KMS-11 (cell line): Measurements from ENCODE around the gene ADAMTS9.

Source experiments
- H2AFZ ChIP-seq: fragments of 200-600 bp; sonication (generic); 2 replicates; pipeline ENCODE4 v1.6.1; 2016; ENCODE audit warnings: antibody characterized with exemption, mixed run types, low read depth
- H3K27ac ChIP-seq: fragments of 200-600 bp; sonication (generic); 2 replicates; pipeline ENCODE4 v1.6.1; 2016; ENCODE audit warnings: mild to moderate bottlenecking, mixed run types
- H3K27me3 ChIP-seq: fragments of 200-600 bp; sonication (generic); 2 replicates; pipeline ENCODE4 v1.6.1; 2017; ENCODE audit warnings: mild to moderate bottlenecking, low read depth, mixed run types, moderate library complexity; ENCODE audit not compliant: insufficient read depth
- H3K36me3 ChIP-seq: fragments of 200-600 bp; sonication (generic); 2 replicates; pipeline ENCODE4 v1.6.1; 2017; ENCODE audit warnings: mild to moderate bottlenecking, mixed run types; ENCODE audit not compliant: insufficient read depth
- H3K4me1 ChIP-seq: fragments of 200-600 bp; sonication (generic); 2 replicates; pipeline ENCODE4 v1.6.1; 2016; ENCODE audit warnings: mild to moderate bottlenecking, low read depth, mixed run types; ENCODE audit not compliant: poor library complexity, severe bottlenecking
- H3K4me2 ChIP-seq: fragments of 200-600 bp; sonication (generic); 2 replicates; pipeline ENCODE4 v1.7.0; 2016; ENCODE audit warnings: mild to moderate bottlenecking, mixed run types
- H3K4me3 ChIP-seq: fragments of 200-600 bp; sonication (generic); IDR thresholded peaks from 2 replicates; pipeline ENCODE4 v1.6.1; 2017; ENCODE audit warnings: low read depth, low read length, mixed read lengths; ENCODE audit not compliant: insufficient read depth
- H3K79me2 ChIP-seq: fragments of 200-600 bp; sonication (generic); 2 replicates; pipeline ENCODE4 v1.6.1; 2016; ENCODE audit warnings: low read depth, mixed run types; ENCODE audit not compliant: insufficient read depth
- H3K9ac ChIP-seq: fragments of 200-600 bp; sonication (generic); 2 replicates; pipeline ENCODE4 v1.6.1; 2016; ENCODE audit warnings: mild to moderate bottlenecking, mixed run types
- H4K20me1 ChIP-seq: fragments of 200-600 bp; sonication (generic); 2 replicates; pipeline ENCODE4 v1.6.1; 2016; ENCODE audit warnings: mild to moderate bottlenecking, mixed run types; ENCODE audit not compliant: insufficient read depth
- CTCF ChIP-seq: fragments of 200-600 bp; sonication (generic); conservative IDR thresholded peaks from 2 replicates; pipeline ENCODE4 v1.6.1; 2017; ENCODE audit warnings: low read depth, mild to moderate bottlenecking, antibody characterized with exemption, low read length, moderate library complexity, mixed read lengths

Gene ADAMTS9

DNA sequence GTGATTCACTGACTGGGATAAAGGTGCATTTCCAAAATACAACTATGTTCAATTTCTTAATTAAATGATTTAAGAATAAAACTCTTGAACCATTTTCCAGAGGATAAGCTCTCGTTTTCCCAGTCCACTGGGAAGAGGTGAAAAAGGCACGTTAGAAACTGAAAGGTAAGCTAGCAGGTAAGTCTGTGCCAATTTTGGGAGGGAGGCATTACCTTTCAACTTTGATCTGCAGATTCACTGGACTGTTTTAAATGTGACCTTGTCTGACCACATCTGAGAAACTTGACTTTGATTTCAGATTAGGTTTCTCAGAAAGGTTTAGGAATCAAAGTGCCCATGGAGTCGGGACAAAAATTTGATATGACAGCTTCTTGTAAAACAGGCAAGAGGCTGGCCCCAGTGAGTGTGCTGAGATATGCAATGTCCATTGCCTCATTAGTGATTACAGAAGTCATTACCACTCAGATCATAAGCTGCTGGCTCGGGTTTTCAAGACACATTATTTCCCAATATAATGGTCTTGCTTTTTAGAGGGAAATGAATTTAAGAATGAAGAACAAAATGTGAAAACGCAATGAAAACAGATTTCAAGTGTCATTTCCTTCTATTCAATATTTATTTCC is 118.8 kb downstream of the ADAMTS9 start:
- Histone ChIP-seq H3K4me1 (no peaks in the 10 kb centered on the region), H3K9ac (no peak overlapping the region), H3K79me2 (no peaks in the 10 kb centered on the region), H4K20me1 (no peaks in the 10 kb centered on the region), H2AFZ (no peak overlapping the region), H3K4me2 (no peak overlapping the region), H3K36me3 (no peaks in the 10 kb centered on the region), H3K27me3 (no peaks in the 10 kb centered on the region), H3K27ac (no peak overlapping the region), H3K4me3 (no peak overlapping the region)
- TF ChIP-seq CTCF, result no peak

GRCh38 chr3:64566859-64567258 is 120.9 kb downstream of the ADAMTS9 start:
- Histone ChIP-seq H4K20me1 (no peaks in the 10 kb centered on the region), H3K4me1 (no peaks in the 10 kb centered on the region), H3K27me3 (no peaks in the 10 kb centered on the region), H3K27ac (no peak overlapping the region), H3K4me3 (no peak overlapping the region), H3K79me2 (no peaks in the 10 kb centered on the region), H3K36me3 (no peaks in the 10 kb centered on the region), H3K4me2 (no peak overlapping the region), H2AFZ (no peak overlapping the region), H3K9ac (no peak overlapping the region)
- TF ChIP-seq CTCF, result no peak

DNA sequence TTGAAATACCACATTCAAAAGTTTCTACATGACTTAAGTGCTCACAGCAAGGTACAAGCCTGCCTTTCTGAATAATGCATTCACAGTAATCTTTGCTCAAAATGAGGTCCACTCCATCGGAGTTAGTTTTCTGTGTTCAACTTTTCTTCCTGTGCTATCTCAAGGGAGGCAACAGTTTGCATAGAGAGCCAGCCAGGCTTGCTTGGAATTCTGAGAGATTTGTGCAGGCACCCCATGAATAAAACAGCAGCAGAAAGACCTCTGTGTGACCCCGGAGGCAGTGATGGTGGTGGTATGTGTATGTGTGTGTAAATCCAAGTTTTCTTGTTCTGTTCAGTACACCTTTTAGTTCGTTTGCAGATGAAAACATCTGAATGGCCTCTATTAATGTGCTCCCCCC is 124.0 kb downstream of the ADAMTS9 start:
- no peak for TF ChIP-seq CTCF

DNA sequence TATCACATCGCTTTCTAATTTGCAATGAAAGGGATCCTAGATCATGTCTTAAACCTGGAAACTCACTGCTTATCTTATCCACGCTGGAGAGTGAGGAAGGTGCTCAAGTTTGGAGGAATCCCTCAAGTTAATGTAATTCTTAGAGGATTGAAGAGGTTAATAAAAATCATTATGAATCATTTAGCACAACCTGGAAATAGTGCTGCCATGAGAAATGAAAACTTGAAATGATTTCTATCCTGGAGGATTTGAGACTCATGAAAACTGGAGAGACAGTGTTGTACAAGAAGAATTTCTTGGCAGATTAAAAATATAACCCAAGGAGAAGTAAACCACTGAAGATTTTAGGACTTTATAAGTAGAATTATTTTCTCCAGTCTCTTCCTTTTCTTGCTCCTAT is 125.9 kb downstream of the ADAMTS9 start:
- Histone ChIP-seq H3K27me3 (no peaks in the 10 kb centered on the region), H3K4me1 (no peaks in the 10 kb centered on the region), H3K79me2 (no peaks in the 10 kb centered on the region), H2AFZ (no peak overlapping the region), H4K20me1 (no peaks in the 10 kb centered on the region), H3K9ac (no peak overlapping the region), H3K4me2 (no peak overlapping the region), H3K27ac (no peak overlapping the region), H3K4me3 (no peak overlapping the region), H3K36me3 (no peaks in the 10 kb centered on the region)
- no peak for TF ChIP-seq CTCF

More for the DNA sequence above, 124.0 kb downstream of the ADAMTS9 start:
- Histone ChIP-seq H4K20me1 (no peaks in the 10 kb centered on the region), H3K4me3 (no peak overlapping the region), H2AFZ (no peak overlapping the region), H3K4me1 (no peaks in the 10 kb centered on the region), H3K9ac (no peak overlapping the region), H3K79me2 (no peaks in the 10 kb centered on the region), H3K27ac (no peak overlapping the region), H3K27me3 (no peaks in the 10 kb centered on the region), H3K36me3 (no peaks in the 10 kb centered on the region), H3K4me2 (no peak overlapping the region)
